GM23338 (cell line): ENCODE results near the gene SOX30. TPM values are rescaled to one million over a fixed set of nuclear protein-coding genes. Genes with fewer than 3 reads are reported as not detected.

Experiments used
- ATAC-seq: fragments of 200-7000 bp; cut with Tn5 transposase; 3 replicates; pipeline ENCODE4 v1.9.1; 2020
- DNase-seq: peaks from one replicate; pipeline ENCODE4 v3.0.0-alpha.2; 2015; ENCODE audit warnings: low spot score
- H2AFZ ChIP-seq: fragments of 200-600 bp; sonication (generic); 2 replicates; pipeline ENCODE4 v1.8.0; 2016; ENCODE audit warnings: antibody characterized with exemption, mild to moderate bottlenecking, moderate library complexity
- H3F3A ChIP-seq: fragments of 200-600 bp; sonication (generic); replicated peaks from 2 replicates; pipeline ENCODE4 v1.8.0; 2017; ENCODE audit warnings: antibody characterized with exemption, mixed run types, low read depth
- H3K27ac ChIP-seq: fragments of 200-600 bp; sonication (generic); 2 replicates; pipeline ENCODE4 v1.6.1; 2016; ENCODE audit warnings: low read depth
- H3K27me3 ChIP-seq: fragments of 200-600 bp; sonication (generic); 2 replicates; pipeline ENCODE4 v1.8.0; 2016; ENCODE audit warnings: mild to moderate bottlenecking, mixed run types, moderate library complexity; ENCODE audit not compliant: insufficient read depth
- H3K36me3 ChIP-seq: fragments of 200-600 bp; sonication (generic); 2 replicates; pipeline ENCODE4 v1.8.0; 2016; ENCODE audit warnings: mild to moderate bottlenecking; ENCODE audit not compliant: insufficient read depth
- H3K4me1 ChIP-seq: fragments of 200-600 bp; sonication (generic); 2 replicates; pipeline ENCODE4 v1.8.0; 2016; ENCODE audit warnings: mild to moderate bottlenecking, moderate library complexity; ENCODE audit not compliant: insufficient read depth
- H3K4me2 ChIP-seq: fragments of 200-600 bp; sonication (generic); 2 replicates; pipeline ENCODE4 v1.7.1; 2017; ENCODE audit warnings: mixed run types
- H3K4me3 ChIP-seq: fragments of 200-600 bp; sonication (generic); 2 replicates; pipeline ENCODE4 v1.6.1; 2016; ENCODE audit warnings: mixed run types
- H3K79me2 ChIP-seq: fragments of 200-600 bp; sonication (generic); replicated peaks from 2 replicates; pipeline ENCODE4 v1.8.0; 2017; ENCODE audit warnings: mild to moderate bottlenecking; ENCODE audit not compliant: insufficient read depth
- H3K9me2 ChIP-seq: fragments of 200-600 bp; sonication (generic); 2 replicates; pipeline ENCODE4 v1.8.0; 2017; ENCODE audit not compliant: insufficient read depth
- H4K20me1 ChIP-seq: fragments of 200-600 bp; sonication (generic); replicated peaks from 2 replicates; pipeline ENCODE4 v1.8.0; 2017; ENCODE audit warnings: mild to moderate bottlenecking; ENCODE audit not compliant: insufficient read depth
- H3K27ac Mint-ChIP-seq: 2 replicates; pipeline ENCODE4 v1.8.0; 2020; ENCODE audit warnings: inconsistent platforms, mild to moderate bottlenecking, moderate library complexity, mixed read lengths
- H3K27me3 Mint-ChIP-seq: 3 replicates; pipeline ENCODE4 v1.8.0; 2022; ENCODE audit warnings: low read depth, mild to moderate bottlenecking, moderate library complexity, mixed read lengths, inconsistent platforms; ENCODE audit not compliant: insufficient read depth, poor library complexity
- H3K36me3 Mint-ChIP-seq: 3 replicates; pipeline ENCODE4 v1.8.0; 2021; ENCODE audit warnings: low read depth, mild to moderate bottlenecking, inconsistent platforms, moderate library complexity, mixed read lengths
- H3K4me1 Mint-ChIP-seq: 3 replicates; pipeline ENCODE4 v1.8.0; 2020; ENCODE audit warnings: mild to moderate bottlenecking, inconsistent platforms, mixed read lengths
- H3K4me3 Mint-ChIP-seq: 3 replicates; pipeline ENCODE4 v1.8.0; 2021; ENCODE audit warnings: moderate library complexity, mild to moderate bottlenecking, inconsistent platforms, mixed read lengths
- H3K9me3 Mint-ChIP-seq: 3 replicates; pipeline ENCODE4 v1.8.0; 2020; ENCODE audit warnings: moderate library complexity, mild to moderate bottlenecking, inconsistent platforms, mixed read lengths
- CREB1 ChIP-seq: fragments of 250-450 bp; sonication (Bioruptor Pico); IDR thresholded peaks from 2 replicates; pipeline ENCODE4 v1.5.0; 2020; ENCODE audit warnings: low read depth, mild to moderate bottlenecking, moderate library complexity
- CTCF ChIP-seq, 2 experiments: fragments of 200-600 bp in 1 of 2; sonication (generic) in 1 of 2; conservative IDR thresholded peaks; 2 replicates each; pipeline versions ENCODE4 v1.5.1 to v1.6.1; 2016 to 2017; ENCODE audit warnings: antibody characterized with exemption in 2 of 2, low read depth in 2 of 2, mild to moderate bottlenecking in 2 of 2, moderate library complexity in 1 of 2
- ETS1 ChIP-seq: IDR thresholded peaks from 2 replicates; pipeline ENCODE4 v1.6.1; 2016; ENCODE audit warnings: antibody characterized with exemption
- EZH2 ChIP-seq: fragments of 200-600 bp; sonication (generic); IDR thresholded peaks from one replicate; pipeline ENCODE4 v1.8.0; 2017; ENCODE audit warnings: antibody characterized with exemption, mild to moderate bottlenecking, low read depth; ENCODE audit not compliant: unreplicated experiment
- EZH2phosphoT487 ChIP-seq: fragments of 200-600 bp; sonication (generic); IDR thresholded peaks from one replicate; pipeline ENCODE4 v1.8.1; 2018; ENCODE audit warnings: antibody characterized with exemption; ENCODE audit not compliant: unreplicated experiment
- JUNB ChIP-seq: IDR thresholded peaks from one replicate; pipeline ENCODE4 v1.6.1; 2016; ENCODE audit warnings: antibody characterized with exemption; ENCODE audit not compliant: unreplicated experiment
- NANOG ChIP-seq: IDR thresholded peaks from 2 replicates; pipeline ENCODE4 v1.6.1; 2016; ENCODE audit warnings: antibody characterized with exemption, borderline replicate concordance
- POLR2AphosphoS5 ChIP-seq: IDR thresholded peaks from 2 replicates; pipeline ENCODE4 v1.6.1; 2016; ENCODE audit warnings: antibody characterized with exemption, low read depth
- STAT1 ChIP-seq: IDR thresholded peaks from one replicate; pipeline ENCODE4 v1.6.1; 2016; ENCODE audit warnings: antibody characterized with exemption; ENCODE audit not compliant: unreplicated experiment
- ZNF114 ChIP-seq: fragments of 250-450 bp; sonication (Bioruptor Pico); IDR thresholded peaks from 2 replicates; pipeline ENCODE4 v1.5.0; 2020; ENCODE audit warnings: mild to moderate bottlenecking, moderate library complexity
- ZNF331 ChIP-seq: fragments of 250-450 bp; sonication (Bioruptor Pico); IDR thresholded peaks from 2 replicates; pipeline ENCODE4 v1.5.0; 2020; ENCODE audit warnings: low read depth, mild to moderate bottlenecking, moderate library complexity
- ZNF462 ChIP-seq: fragments of 250-450 bp; sonication (Bioruptor Pico); IDR thresholded peaks from 2 replicates; pipeline ENCODE4 v1.5.0; 2020; ENCODE audit warnings: mild to moderate bottlenecking, moderate library complexity
- polyA plus RNA-seq: library from polyadenylated mRNA; unstranded; fragments of >200 nt; fragmentation: Nextera tagmentation; extraction: Ambion mirVana; gene quantifications from 2 replicates; pipeline ENCODE4 v1.2.1, GENCODE V29; 2016
- total RNA-seq: library from RNA; depleted of rRNA; stranded (reverse); fragments of >200 nt; shearing (Covaris generic); gene quantifications from 2 replicates; pipeline ENCODE4 v1.2.3, GENCODE V29; 2014
- TF ChIP-seq, protein P1 (sequence below): IDR thresholded peaks from one replicate; pipeline ENCODE4 v1.6.1; 2018; ENCODE audit warnings: antibody characterized with exemption; ENCODE audit not compliant: unreplicated experiment

SOX30 gene
- total and polyA plus RNA-seq, 2 experiments from 2014 or later: 0.47 to 1.3 TPM

DNA sequence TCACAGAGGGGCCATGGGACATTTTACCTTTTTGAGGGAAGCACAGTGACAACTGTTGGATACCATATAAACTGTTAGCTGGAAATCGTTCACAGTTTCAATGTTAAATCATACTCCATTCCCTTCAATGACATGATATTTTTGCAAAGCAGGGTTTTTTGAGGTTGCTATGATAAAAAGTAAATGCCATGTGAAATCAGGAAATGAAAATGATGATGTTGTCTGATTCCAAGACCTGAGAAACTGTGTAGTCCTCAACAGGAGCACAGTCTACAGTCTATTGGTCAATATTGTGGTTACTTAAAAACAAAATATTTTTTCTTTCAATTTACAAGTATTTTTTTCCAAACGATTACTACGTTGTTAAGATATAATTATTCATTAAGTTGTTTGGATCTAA, 52.7 kb downstream of the SOX30 start:
- ATAC-seq (no peak), DNase-seq (no peak)
- Histone ChIP-seq H3K4me1 (no peaks in the 10 kb centered on the region), H3K27ac (no peak overlapping the region), H3K27me3 (no peaks in the 10 kb centered on the region), H4K20me1 (no peaks in the 10 kb centered on the region), H3K4me3 (no peak overlapping the region), H2AFZ (no peak overlapping the region), H3K4me2 (no peak overlapping the region), H3K79me2 (no peaks in the 10 kb centered on the region), H3F3A (no peaks in the 10 kb centered on the region), H3K36me3 (no peaks in the 10 kb centered on the region), H3K9me2 (no peaks in the 10 kb centered on the region)
- TF ChIP-seq NANOG (no peak), ZNF331 (no peak), STAT1 (no peak), JUNB (no peak), CREB1 (no peak), ETS1 (no peak), CTCF (conservative IDR thresholded peaks at IDR 0.05; ENCODE audit: low read depth in 2 of 2) (no peak), ZNF462 (CRISPR knock-in tag) (no peak), POLR2AphosphoS5 (no peak), ZNF114 (CRISPR knock-in tag) (no peak), EZH2phosphoT487 (no peak), EZH2 (no peak)
- TF ChIP-seq, protein P1, sequence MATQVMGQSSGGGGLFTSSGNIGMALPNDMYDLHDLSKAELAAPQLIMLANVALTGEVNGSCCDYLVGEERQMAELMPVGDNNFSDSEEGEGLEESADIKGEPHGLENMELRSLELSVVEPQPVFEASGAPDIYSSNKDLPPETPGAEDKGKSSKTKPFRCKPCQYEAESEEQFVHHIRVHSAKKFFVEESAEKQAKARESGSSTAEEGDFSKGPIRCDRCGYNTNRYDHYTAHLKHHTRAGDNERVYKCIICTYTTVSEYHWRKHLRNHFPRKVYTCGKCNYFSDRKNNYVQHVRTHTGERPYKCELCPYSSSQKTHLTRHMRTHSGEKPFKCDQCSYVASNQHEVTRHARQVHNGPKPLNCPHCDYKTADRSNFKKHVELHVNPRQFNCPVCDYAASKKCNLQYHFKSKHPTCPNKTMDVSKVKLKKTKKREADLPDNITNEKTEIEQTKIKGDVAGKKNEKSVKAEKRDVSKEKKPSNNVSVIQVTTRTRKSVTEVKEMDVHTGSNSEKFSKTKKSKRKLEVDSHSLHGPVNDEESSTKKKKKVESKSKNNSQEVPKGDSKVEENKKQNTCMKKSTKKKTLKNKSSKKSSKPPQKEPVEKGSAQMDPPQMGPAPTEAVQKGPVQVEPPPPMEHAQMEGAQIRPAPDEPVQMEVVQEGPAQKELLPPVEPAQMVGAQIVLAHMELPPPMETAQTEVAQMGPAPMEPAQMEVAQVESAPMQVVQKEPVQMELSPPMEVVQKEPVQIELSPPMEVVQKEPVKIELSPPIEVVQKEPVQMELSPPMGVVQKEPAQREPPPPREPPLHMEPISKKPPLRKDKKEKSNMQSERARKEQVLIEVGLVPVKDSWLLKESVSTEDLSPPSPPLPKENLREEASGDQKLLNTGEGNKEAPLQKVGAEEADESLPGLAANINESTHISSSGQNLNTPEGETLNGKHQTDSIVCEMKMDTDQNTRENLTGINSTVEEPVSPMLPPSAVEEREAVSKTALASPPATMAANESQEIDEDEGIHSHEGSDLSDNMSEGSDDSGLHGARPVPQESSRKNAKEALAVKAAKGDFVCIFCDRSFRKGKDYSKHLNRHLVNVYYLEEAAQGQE: no peak
- H3K27me3 Mint-ChIP-seq: no peaks in the 10 kb centered on the region
- H3K4me1 Mint-ChIP-seq: no peaks in the 10 kb centered on the region
- no peak overlapping the region for H3K27ac Mint-ChIP-seq
- H3K9me3 Mint-ChIP-seq: no peaks in the 10 kb centered on the region
- H3K36me3 Mint-ChIP-seq: no peaks in the 10 kb centered on the region
- no peak overlapping the region for H3K4me3 Mint-ChIP-seq
